Measurements from ENCODE around the gene GTF2E1. TPM values are rescaled to one million over a fixed set of nuclear protein-coding genes. Genes with fewer than 3 reads are reported as not detected.

Gene GTF2E1
- total RNA-seq (10 to 100 TPM in 4 of 5 experiments, 1 to 10 TPM in 1; 8.4 to 27.3 (median 25.3) TPM), polyA plus RNA-seq (10 to 100 TPM in 1 of 2 donors, 1 to 10 TPM in 1; 8.7 to 13.8 TPM), total RNA-seq (9.7 reads per million, percentile 35 among the genes with 10 or more reads in this experiment)

GRCh38 chr3:120742198-120742848 is at the start of gene GTF2E1, which contains the start of gene RABL3:
Gene GTF2E1, plus strand, starts transcription at chr3:120742744. Its CDS starts 7,809 bp downstream, at chr3:120750553.
Gene RABL3, minus strand, starts transcription at chr3:120742516. Its CDS starts 9 bp downstream, at chr3:120742507.
- H3K27me3 ChIP-seq (ENCODE audit: control insufficient read depth in 2 of 2, insufficient read depth in 2 of 2, low read length in 2 of 2): no peaks in the 10 kb centered on the region
- H3K27me3 Mint-ChIP-seq: no peaks in the 10 kb centered on the region
- H3K4me1 ChIP-seq (ENCODE audit: control insufficient read depth in 2 of 2, insufficient read depth in 2 of 2, low read length in 2 of 2): peaks cover 16 to 23% of the 10 kb centered on the region in 2 donors
- peak within 1 kb of the TSS; percentile 98 for H3K27ac ChIP-seq (ENCODE audit: low read depth, low read length)
- H3K4me1 Mint-ChIP-seq: peaks cover 26 to 55% (median 47%) of the 10 kb centered on the region in 7 donors
- peaks cover 0 to 15% (median 0%) of the 10 kb centered on the region in 5 donors for H3K36me3 Mint-ChIP-seq
- peak within 1 kb of the TSS; percentile 84 to 97 (median 92) for H3K4me3 Mint-ChIP-seq
- intact Hi-C loops (cut with micrococcal nuclease): loop anchor here (1.0 to 10.0 kb wide), 22 partner anchors 23 to 1675 kb away; partner anchors contain the start of genes LRRC58 (in 2 of the 2), NDUFB4 (in 2 of the 2), ARHGAP31 (in 1 of the 2) and COX17 (in 1 of the 2)
- ChIA-PET CTCF (interaction anchor here (0.7 to 3.4 kb wide), 5 partner anchors 23 to 181 kb away, joined by 3 to 8 read pairs (median 4); no protein-coding TSS in a partner anchor), POLR2A (interaction anchor here (0.9 to 7.7 kb wide), 11 partner anchors 7 to 398 kb away, joined by 3 to 59 read pairs (median 5); partner anchors contain the start of genes LRRC58 and NDUFB4)
- H3K9me3 Mint-ChIP-seq: peaks cover 0 to 4% (median 0%) of the 10 kb centered on the region in 11 donors
- DNase-seq (peak; percentile 86 to 98 (median 97)), ATAC-seq (peak; percentile 97)
- peak within 1 kb of the TSS; percentile 81 for H3K4me3 ChIP-seq (ENCODE audit: low read length)
- no peaks in the 10 kb centered on the region for H3K9me3 ChIP-seq (ENCODE audit: control insufficient read depth in 2 of 3, low read length in 3 of 3)
- peak within 1 kb of the TSS; percentile 93 to 99 (median 97) for H3K27ac Mint-ChIP-seq
- H3K36me3 ChIP-seq (ENCODE audit: control insufficient read depth in 2 of 3, insufficient read depth in 3 of 3, low read length in 3 of 3): peaks cover 0 to 11% (median 0%) of the 10 kb centered on the region in 3 experiments

DNA sequence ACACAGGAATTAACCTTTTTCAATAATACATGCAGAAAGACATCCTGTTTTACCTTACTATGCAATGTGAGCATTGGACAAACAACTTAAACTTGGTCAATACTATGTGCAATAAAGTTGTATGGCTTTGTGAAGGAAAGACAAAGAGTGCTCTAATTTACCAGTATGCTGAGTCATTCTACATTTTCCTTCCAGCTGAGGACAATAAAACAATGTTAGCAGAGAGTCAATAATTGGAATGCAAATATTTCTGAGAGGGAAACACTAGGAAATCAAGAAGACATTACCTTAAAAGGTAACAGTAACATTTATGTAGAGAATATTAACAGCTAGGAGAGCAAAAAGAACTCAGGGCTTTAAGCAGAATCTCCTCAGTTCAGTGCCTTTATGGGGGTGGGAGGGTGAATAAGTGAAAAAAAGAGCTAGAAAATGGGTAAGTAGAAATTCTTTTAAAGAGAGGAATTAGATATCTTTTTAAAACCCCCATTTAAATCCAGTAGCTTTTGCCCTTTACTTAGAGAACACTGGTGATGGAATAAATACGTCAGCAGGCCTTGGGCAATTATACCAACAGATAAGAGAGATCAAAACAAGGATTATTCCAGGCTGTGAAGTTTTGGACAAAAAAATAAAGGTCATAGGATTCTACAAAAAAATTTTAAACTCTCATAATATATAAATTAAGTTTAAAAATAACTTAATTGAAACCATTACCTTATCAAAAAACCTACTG is 48.9 kb upstream of the GTF2E1 start:
- no peaks in the 10 kb centered on the region for H3K9me3 ChIP-seq (ENCODE audit: control insufficient read depth in 2 of 3, low read length in 3 of 3)
- no peaks in the 10 kb centered on the region for H3K27me3 ChIP-seq (ENCODE audit: control insufficient read depth in 2 of 2, insufficient read depth in 2 of 2, low read length in 2 of 2)
- ATAC-seq: no peak
- H3K27ac ChIP-seq (ENCODE audit: low read depth, low read length): no peak overlapping the region
- Mint-ChIP-seq H3K27ac (peak overlapping the region in 2 of 9 donors; percentile 29 to 30), H3K9me3 (no peaks in the 10 kb centered on the region), H3K4me3 (no peak overlapping the region), H3K27me3 (no peaks in the 10 kb centered on the region), H3K36me3 (peaks cover 10 to 50% (median 24%) of the 10 kb centered on the region in 5 donors), H3K4me1 (peaks cover 0 to 10% (median 0%) of the 10 kb centered on the region in 7 donors)
- ChIA-PET POLR2A (interaction anchor here (0.7 kb wide), 1 partner anchor 15 kb away, joined by 4 read pairs; no protein-coding TSS in a partner anchor), CTCF (interaction anchor here (0.5 kb wide), 1 partner anchor 1075 kb away, joined by 6 read pairs; no protein-coding TSS in a partner anchor)
- DNase-seq: no peak
- no peak overlapping the region for H3K4me3 ChIP-seq (ENCODE audit: low read length)
- H3K36me3 ChIP-seq (ENCODE audit: control insufficient read depth in 2 of 3, insufficient read depth in 3 of 3, low read length in 3 of 3): peaks cover 0 to 25% (median 0%) of the 10 kb centered on the region in 3 experiments
- intact Hi-C loops (cut with micrococcal nuclease): loop anchor here in 1 of 2 donors (2.0 kb wide), 1 partner anchor 15 kb away; no protein-coding TSS in a partner anchor
- H3K4me1 ChIP-seq (ENCODE audit: control insufficient read depth in 2 of 2, insufficient read depth in 2 of 2, low read length in 2 of 2): no peaks in the 10 kb centered on the region

GRCh38 chr3:120699333-120699732 is 43.2 kb upstream of the GTF2E1 start:
- peaks cover 3 to 16% (median 7%) of the 10 kb centered on the region in 11 donors for H3K9me3 Mint-ChIP-seq
- ATAC-seq (no peak), DNase-seq (no peak)
- no peak overlapping the region for H3K4me3 Mint-ChIP-seq
- Histone ChIP-seq H3K9me3 (ENCODE audit: control insufficient read depth in 2 of 3, low read length in 3 of 3) (no peaks in the 10 kb centered on the region), H3K27me3 (ENCODE audit: control insufficient read depth in 2 of 2, insufficient read depth in 2 of 2, low read length in 2 of 2) (no peaks in the 10 kb centered on the region), H3K36me3 (ENCODE audit: control insufficient read depth in 2 of 3, insufficient read depth in 3 of 3, low read length in 3 of 3) (peaks cover 0 to 22% (median 0%) of the 10 kb centered on the region in 3 experiments), H3K27ac (ENCODE audit: low read depth, low read length) (no peak overlapping the region), H3K4me3 (ENCODE audit: low read length) (no peak overlapping the region), H3K4me1 (ENCODE audit: control insufficient read depth in 2 of 2, insufficient read depth in 2 of 2, low read length in 2 of 2) (no peaks in the 10 kb centered on the region)
- peaks cover 10 to 65% (median 34%) of the 10 kb centered on the region in 5 donors for H3K36me3 Mint-ChIP-seq
- ChIA-PET POLR2A (interaction anchor here (0.6 to 1.2 kb wide), 3 partner anchors 9 to 43 kb away, joined by 3 read pairs; partner anchors contain the start of genes GTF2E1 and RABL3), CTCF (interaction anchor here (1.1 kb wide), 1 partner anchor 9 kb away, joined by 3 read pairs; no protein-coding TSS in a partner anchor)
- intact Hi-C loops (cut with micrococcal nuclease): no loop called here
- H3K4me1 Mint-ChIP-seq: peaks cover 0 to 9% (median 3%) of the 10 kb centered on the region in 7 donors
- H3K27ac Mint-ChIP-seq: no peak overlapping the region
- no peaks in the 10 kb centered on the region for H3K27me3 Mint-ChIP-seq

- DNase-seq (no peak), ATAC-seq (no peak)
- peaks cover 3 to 17% (median 8%) of the 10 kb centered on the region in 11 donors for H3K9me3 Mint-ChIP-seq
- peak overlapping the region in 4 of 9 donors; percentile 0 to 72 (median 18) for H3K27ac Mint-ChIP-seq
- no peak overlapping the region for H3K4me3 Mint-ChIP-seq
- Histone ChIP-seq H3K9me3 (ENCODE audit: control insufficient read depth in 2 of 3, low read length in 3 of 3) (no peaks in the 10 kb centered on the region), H3K27ac (ENCODE audit: low read depth, low read length) (no peak overlapping the region), H3K36me3 (ENCODE audit: control insufficient read depth in 2 of 3, insufficient read depth in 3 of 3, low read length in 3 of 3) (peaks cover 0 to 9% (median 0%) of the 10 kb centered on the region in 3 experiments), H3K27me3 (ENCODE audit: control insufficient read depth in 2 of 2, insufficient read depth in 2 of 2, low read length in 2 of 2) (no peaks in the 10 kb centered on the region), H3K4me1 (ENCODE audit: control insufficient read depth in 2 of 2, insufficient read depth in 2 of 2, low read length in 2 of 2) (no peaks in the 10 kb centered on the region), H3K4me3 (ENCODE audit: low read length) (no peak overlapping the region)
- CTCF ChIA-PET: no interaction called here
- intact Hi-C loops (cut with micrococcal nuclease): loop anchor here in 1 of 2 donors (5.0 kb wide), 1 partner anchor 36 kb away; the partner anchor contains the start of genes GTF2E1 and RABL3
- peaks cover 8 to 67% (median 54%) of the 10 kb centered on the region in 5 donors for H3K36me3 Mint-ChIP-seq
- H3K27me3 Mint-ChIP-seq: no peaks in the 10 kb centered on the region
- POLR2A ChIA-PET: no interaction called here
- peaks cover 0 to 21% (median 6%) of the 10 kb centered on the region in 7 donors for H3K4me1 Mint-ChIP-seq
Observed at GRCh38 chr3:120705884-120706582, 36.5 kb upstream of the GTF2E1 start.

- Histone ChIP-seq H3K4me1 (ENCODE audit: control insufficient read depth in 2 of 2, insufficient read depth in 2 of 2, low read length in 2 of 2) (no peaks in the 10 kb centered on the region), H3K9me3 (ENCODE audit: control insufficient read depth in 2 of 3, low read length in 3 of 3) (no peaks in the 10 kb centered on the region), H3K4me3 (ENCODE audit: low read length) (no peak overlapping the region), H3K27me3 (ENCODE audit: control insufficient read depth in 2 of 2, insufficient read depth in 2 of 2, low read length in 2 of 2) (no peaks in the 10 kb centered on the region), H3K36me3 (ENCODE audit: control insufficient read depth in 2 of 3, insufficient read depth in 3 of 3, low read length in 3 of 3) (peaks cover 0 to 9% (median 0%) of the 10 kb centered on the region in 3 experiments), H3K27ac (ENCODE audit: low read depth, low read length) (no peak overlapping the region)
- Mint-ChIP-seq H3K9me3 (peaks cover 3 to 17% (median 8%) of the 10 kb centered on the region in 11 donors), H3K36me3 (peaks cover 8 to 60% (median 45%) of the 10 kb centered on the region in 5 donors), H3K4me1 (peaks cover 0 to 21% (median 6%) of the 10 kb centered on the region in 7 donors), H3K27me3 (no peaks in the 10 kb centered on the region), H3K4me3 (no peak overlapping the region), H3K27ac (peak overlapping the region in 5 of 9 donors; percentile 0 to 72 (median 29))
- DNase-seq (no peak), ATAC-seq (no peak)
- CTCF ChIA-PET: no interaction called here
- intact Hi-C loops (cut with micrococcal nuclease): loop anchor here in 1 of 2 donors (5.0 kb wide), 1 partner anchor 35 kb away; the partner anchor contains the start of genes GTF2E1 and RABL3
- POLR2A ChIA-PET: no interaction called here
Observed at GRCh38 chr3:120706950-120707349, 35.6 kb upstream of the GTF2E1 start.

Measured in naive thymus-derived CD4-positive, alpha-beta T cell (primary cell).